ENCODE measurements around the gene DIDO1. TPM values are rescaled to one million over a fixed set of nuclear protein-coding genes. Genes with fewer than 3 reads are reported as not detected.
A peak's percentile ranks its signal among the peaks of the same experiment; 100 is the strongest.

The DIDO1 gene
- total and polyA plus RNA-seq, 2 of the 13 experiments (the other 11 are each of a cell fraction or from before 2014, with no cell fraction given): 75.0 to 75.1 TPM

DNA sequence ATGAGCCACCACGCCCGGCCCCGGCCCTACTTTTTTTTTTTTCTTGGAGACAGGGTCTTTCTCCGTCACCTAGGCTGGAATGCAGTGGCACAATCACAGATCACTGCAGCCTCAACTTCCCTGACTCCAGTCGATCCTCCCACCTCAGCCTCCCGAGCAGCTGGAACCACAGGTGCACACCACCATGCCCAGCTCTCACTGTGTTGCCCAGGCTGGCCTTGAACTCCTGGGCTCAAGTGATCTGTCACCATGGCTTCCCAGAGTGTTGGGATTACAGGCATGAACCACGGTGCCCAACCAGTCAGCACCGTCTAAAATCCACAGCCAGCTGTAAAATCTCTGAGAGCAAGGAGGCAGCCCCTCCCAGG is 43.6 kb upstream of the DIDO1 start:
- Histone ChIP-seq H3K27me3 (ENCODE audit: control insufficient read depth in 1 of 2, insufficient read depth in 2 of 2, low read length in 2 of 2) (peaks cover 15 to 38% of the 10 kb centered on the region in 2 experiments), H4K20me1 (ENCODE audit: insufficient read depth, low read length) (peaks cover 33% of the 10 kb centered on the region; the same call in 1 of the 2 replicates), H3K4me2 (ENCODE audit: low read depth, low read length) (peak overlapping the region; percentile 80), H3K4me1 (ENCODE audit: insufficient read depth, low read length) (peaks cover 45% of the 10 kb centered on the region), H3K9me3 (ENCODE audit: low read length) (no peaks in the 10 kb centered on the region), H3K27ac (ENCODE audit: extremely low read length, insufficient read depth, low read length) (no peak overlapping the region), H3K79me2 (ENCODE audit: insufficient read depth, low read length) (no peaks in the 10 kb centered on the region), H2AFZ (ENCODE audit: low read length) (no peak overlapping the region), H3K9ac (ENCODE audit: insufficient read depth, low read depth, low read length) (no peak overlapping the region), H3K36me3 (replicated peaks in 1 of 2; ENCODE audit: control insufficient read depth in 1 of 2, insufficient read depth in 2 of 2, low read length in 2 of 2) (peaks cover 18 to 19% of the 10 kb centered on the region in 2 experiments), H3K4me3 (replicated peaks in 1 of 3; ENCODE audit: insufficient read depth in 1 of 3, low read depth in 2 of 3, low read length in 3 of 3) (peak overlapping the region in 1 of 3 experiments; percentile 69; a peak in 1 of 6 replicates)
- FAIRE-seq: no peak
- 46% methylated on average over 8 of the region's 8 CpGs for WGBS (ENCODE audit: low lambda C conversion rate)
- DNase-seq (ENCODE audit: low spot score): peak; percentile 54
- POLR2A ChIA-PET: interaction anchor here (0.6 to 2.8 kb wide), 7 partner anchors 7 to 1286 kb away, joined by 3 to 20 read pairs (median 5); partner anchors contain the start of gene GID8
- peak; percentile 17 for ATAC-seq
- CTCF ChIA-PET (ENCODE audit: low intra/inter-chr PET ratio, low total read pairs): no interaction called here
- intact Hi-C loops (cut with micrococcal nuclease; ENCODE audit: unreplicated experiment) (no loop called here), in situ Hi-C loops (cut with HindIII; ENCODE audit: extremely low pct_ligation_motif_present, low pct_unique_long_range_greater_than_20kb) (no loop called here)
- BruUV-seq (replicated peaks): no TSS peak
- TF ChIP-seq ZMAT3 (CRISPR knock-in tag; conservative IDR thresholded peaks at IDR 0.05): no peak
- TF ChIP-seq ZNF703 (CRISPR knock-in tag; IDR thresholded peaks at IDR 0.05; ENCODE audit: borderline replicate concordance): 0 out of 2 replicates have a peak, but pooled peaks have one; percentile 26
- TF ChIP-seq, protein P1, sequence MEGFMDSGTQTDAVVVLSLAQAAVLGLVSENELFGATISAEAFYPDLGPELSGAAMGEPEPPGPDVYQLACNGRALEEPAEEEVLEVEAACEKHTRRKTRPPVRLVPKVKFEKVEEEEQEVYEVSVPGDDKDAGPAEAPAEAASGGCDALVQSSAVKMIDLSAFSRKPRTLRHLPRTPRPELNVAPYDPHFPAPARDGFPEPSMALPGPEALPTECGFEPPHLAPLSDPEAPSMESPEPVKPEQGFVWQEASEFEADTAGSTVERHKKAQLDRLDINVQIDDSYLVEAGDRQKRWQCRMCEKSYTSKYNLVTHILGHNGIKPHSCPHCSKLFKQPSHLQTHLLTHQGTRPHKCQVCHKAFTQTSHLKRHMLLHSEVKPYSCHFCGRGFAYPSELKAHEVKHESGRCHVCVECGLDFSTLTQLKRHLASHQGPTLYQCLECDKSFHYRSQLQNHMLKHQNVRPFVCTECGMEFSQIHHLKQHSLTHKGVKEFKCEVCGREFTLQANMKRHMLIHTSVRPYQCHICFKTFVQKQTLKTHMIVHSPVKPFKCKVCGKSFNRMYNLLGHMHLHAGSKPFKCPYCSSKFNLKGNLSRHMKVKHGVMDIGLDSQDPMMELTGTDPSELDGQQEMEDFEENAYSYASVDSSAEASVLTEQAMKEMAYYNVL (CRISPR knock-in tag; IDR thresholded peaks at IDR 0.05; ENCODE audit: borderline replicate concordance): peak; percentile 5; the same call in 1 of the 2 replicates
- no peak for TF ChIP-seq KAT8 (CRISPR knock-in tag; IDR thresholded peaks at IDR 0.05)
- TF ChIP-seq, protein P2, sequence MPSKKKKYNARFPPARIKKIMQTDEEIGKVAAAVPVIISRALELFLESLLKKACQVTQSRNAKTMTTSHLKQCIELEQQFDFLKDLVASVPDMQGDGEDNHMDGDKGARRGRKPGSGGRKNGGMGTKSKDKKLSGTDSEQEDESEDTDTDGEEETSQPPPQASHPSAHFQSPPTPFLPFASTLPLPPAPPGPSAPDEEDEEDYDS (CRISPR knock-in tag; IDR thresholded peaks at IDR 0.05): no peak
- TF ChIP-seq NFE2 (CRISPR knock-in tag; IDR thresholded peaks at IDR 0.05): no peak
- peak; percentile 7; the same call in 1 of the 2 replicates for TF ChIP-seq KDM2A (CRISPR knock-in tag; IDR thresholded peaks at IDR 0.05; ENCODE audit: borderline replicate concordance, low read depth)
- TF ChIP-seq, protein P3, sequence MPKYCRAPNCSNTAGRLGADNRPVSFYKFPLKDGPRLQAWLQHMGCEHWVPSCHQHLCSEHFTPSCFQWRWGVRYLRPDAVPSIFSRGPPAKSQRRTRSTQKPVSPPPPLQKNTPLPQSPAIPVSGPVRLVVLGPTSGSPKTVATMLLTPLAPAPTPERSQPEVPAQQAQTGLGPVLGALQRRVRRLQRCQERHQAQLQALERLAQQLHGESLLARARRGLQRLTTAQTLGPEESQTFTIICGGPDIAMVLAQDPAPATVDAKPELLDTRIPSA (CRISPR knock-in tag; IDR thresholded peaks at IDR 0.05; ENCODE audit: borderline replicate concordance): no peak
- TF ChIP-seq, protein P4, sequence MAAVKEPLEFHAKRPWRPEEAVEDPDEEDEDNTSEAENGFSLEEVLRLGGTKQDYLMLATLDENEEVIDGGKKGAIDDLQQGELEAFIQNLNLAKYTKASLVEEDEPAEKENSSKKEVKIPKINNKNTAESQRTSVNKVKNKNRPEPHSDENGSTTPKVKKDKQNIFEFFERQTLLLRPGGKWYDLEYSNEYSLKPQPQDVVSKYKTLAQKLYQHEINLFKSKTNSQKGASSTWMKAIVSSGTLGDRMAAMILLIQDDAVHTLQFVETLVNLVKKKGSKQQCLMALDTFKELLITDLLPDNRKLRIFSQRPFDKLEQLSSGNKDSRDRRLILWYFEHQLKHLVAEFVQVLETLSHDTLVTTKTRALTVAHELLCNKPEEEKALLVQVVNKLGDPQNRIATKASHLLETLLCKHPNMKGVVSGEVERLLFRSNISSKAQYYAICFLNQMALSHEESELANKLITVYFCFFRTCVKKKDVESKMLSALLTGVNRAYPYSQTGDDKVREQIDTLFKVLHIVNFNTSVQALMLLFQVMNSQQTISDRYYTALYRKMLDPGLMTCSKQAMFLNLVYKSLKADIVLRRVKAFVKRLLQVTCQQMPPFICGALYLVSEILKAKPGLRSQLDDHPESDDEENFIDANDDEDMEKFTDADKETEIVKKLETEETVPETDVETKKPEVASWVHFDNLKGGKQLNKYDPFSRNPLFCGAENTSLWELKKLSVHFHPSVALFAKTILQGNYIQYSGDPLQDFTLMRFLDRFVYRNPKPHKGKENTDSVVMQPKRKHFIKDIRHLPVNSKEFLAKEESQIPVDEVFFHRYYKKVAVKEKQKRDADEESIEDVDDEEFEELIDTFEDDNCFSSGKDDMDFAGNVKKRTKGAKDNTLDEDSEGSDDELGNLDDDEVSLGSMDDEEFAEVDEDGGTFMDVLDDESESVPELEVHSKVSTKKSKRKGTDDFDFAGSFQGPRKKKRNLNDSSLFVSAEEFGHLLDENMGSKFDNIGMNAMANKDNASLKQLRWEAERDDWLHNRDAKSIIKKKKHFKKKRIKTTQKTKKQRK (IDR thresholded peaks at IDR 0.05; ENCODE audit: low read length): no peak
- TF ChIP-seq, protein P5, sequence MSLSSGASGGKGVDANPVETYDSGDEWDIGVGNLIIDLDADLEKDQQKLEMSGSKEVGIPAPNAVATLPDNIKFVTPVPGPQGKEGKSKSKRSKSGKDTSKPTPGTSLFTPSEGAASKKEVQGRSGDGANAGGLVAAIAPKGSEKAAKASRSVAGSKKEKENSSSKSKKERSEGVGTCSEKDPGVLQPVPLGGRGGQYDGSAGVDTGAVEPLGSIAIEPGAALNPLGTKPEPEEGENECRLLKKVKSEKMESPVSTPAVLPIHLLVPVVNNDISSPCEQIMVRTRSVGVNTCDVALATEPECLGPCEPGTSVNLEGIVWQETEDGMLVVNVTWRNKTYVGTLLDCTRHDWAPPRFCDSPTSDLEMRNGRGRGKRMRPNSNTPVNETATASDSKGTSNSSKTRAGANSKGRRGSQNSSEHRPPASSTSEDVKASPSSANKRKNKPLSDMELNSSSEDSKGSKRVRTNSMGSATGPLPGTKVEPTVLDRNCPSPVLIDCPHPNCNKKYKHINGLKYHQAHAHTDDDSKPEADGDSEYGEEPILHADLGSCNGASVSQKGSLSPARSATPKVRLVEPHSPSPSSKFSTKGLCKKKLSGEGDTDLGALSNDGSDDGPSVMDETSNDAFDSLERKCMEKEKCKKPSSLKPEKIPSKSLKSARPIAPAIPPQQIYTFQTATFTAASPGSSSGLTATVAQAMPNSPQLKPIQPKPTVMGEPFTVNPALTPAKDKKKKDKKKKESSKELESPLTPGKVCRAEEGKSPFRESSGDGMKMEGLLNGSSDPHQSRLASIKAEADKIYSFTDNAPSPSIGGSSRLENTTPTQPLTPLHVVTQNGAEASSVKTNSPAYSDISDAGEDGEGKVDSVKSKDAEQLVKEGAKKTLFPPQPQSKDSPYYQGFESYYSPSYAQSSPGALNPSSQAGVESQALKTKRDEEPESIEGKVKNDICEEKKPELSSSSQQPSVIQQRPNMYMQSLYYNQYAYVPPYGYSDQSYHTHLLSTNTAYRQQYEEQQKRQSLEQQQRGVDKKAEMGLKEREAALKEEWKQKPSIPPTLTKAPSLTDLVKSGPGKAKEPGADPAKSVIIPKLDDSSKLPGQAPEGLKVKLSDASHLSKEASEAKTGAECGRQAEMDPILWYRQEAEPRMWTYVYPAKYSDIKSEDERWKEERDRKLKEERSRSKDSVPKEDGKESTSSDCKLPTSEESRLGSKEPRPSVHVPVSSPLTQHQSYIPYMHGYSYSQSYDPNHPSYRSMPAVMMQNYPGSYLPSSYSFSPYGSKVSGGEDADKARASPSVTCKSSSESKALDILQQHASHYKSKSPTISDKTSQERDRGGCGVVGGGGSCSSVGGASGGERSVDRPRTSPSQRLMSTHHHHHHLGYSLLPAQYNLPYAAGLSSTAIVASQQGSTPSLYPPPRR (CRISPR knock-in tag; IDR thresholded peaks at IDR 0.05; ENCODE audit: borderline replicate concordance): no peak
- TF ChIP-seq SUZ12 (IDR thresholded peaks at IDR 0.05; ENCODE audit: low read depth, low read length): no peak
- TF ChIP-seq ZNF547 (CRISPR knock-in tag; IDR thresholded peaks at IDR 0.05): no peak
- no peak for TF ChIP-seq PHF21A (CRISPR knock-in tag; IDR thresholded peaks at IDR 0.05)

Data from HepG2 (cell line).